GM23248 (cell line): Measurements from ENCODE around the gene CRTC2.

ENCODE experiments used
- EZH2 ChIP-seq: fragments of 200-600 bp; sonication (generic); IDR thresholded peaks from 2 replicates; pipeline ENCODE4 v1.6.1; 2018; ENCODE audit warnings: antibody characterized with exemption, mild to moderate bottlenecking; ENCODE audit not compliant: insufficient read depth, poor library complexity, severe bottlenecking
- EZH2phosphoT487 ChIP-seq: fragments of 200-600 bp; sonication (generic); IDR thresholded peaks from 2 replicates; pipeline ENCODE4 v1.6.1; 2018; ENCODE audit warnings: antibody characterized with exemption, moderate library complexity, mild to moderate bottlenecking, low read depth; ENCODE audit not compliant: insufficient read depth

DNA sequence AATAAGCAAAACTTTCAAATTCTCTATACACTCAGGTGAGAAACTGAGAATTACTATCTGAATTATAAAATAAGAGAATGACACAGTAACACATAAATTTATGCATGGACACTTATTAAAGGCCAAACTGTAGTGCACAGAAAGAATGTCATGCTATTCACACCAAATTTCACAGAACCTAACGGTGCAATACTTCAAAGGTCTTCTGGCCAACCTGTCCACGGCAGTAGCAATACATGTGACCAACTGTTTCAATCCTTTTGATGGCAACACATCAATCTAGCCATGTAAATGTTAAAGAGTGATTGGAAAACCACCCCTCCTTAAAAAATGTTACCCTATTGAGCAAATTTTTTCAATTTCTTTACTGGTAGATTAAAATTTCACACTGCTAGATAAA lies 46.1 kb downstream of the CRTC2 start:
- TF ChIP-seq EZH2phosphoT487 (no peak), EZH2 (no peak)
